ENCODE measurements around the gene ROBO1.
"Not testable (repeated sequence)": the region's sequence is repeated elsewhere in the genome, so short reads cannot be mapped to it uniquely, and the experiment has no call there.

- not testable (repeated sequence) for TF ChIP-seq GABPA (IDR thresholded peaks at IDR 0.05 in 1 of 2, conservative IDR thresholded peaks at IDR 0.05 in 1 of 2); CTCF (IDR thresholded peaks at IDR 0.05; ENCODE audit: low read depth, low read length, missing input control); HNF4A (conservative IDR thresholded peaks at IDR 0.05)
Measured at GRCh38 chr3:79299949-79300635, 467.7 kb downstream of the ROBO1 start.
